SK-N-SH treated with all-trans-retinoic acid at 6 μM for 48 hours (cell line): ENCODE data around the gene NOP56.
"Not testable (repeated sequence)": the region's sequence is repeated elsewhere in the genome, so short reads cannot be mapped to it uniquely, and the experiment has no call there.

Experiments used
- ATAC-seq: fragments of 200-7000 bp; cut with Tn5 transposase; 3 replicates; pipeline ENCODE4 v1.9.1; 2020; ENCODE audit warnings: mild to moderate bottlenecking, moderate library complexity
- CSDC2 ChIP-seq: fragments of 250-450 bp; sonication (Bioruptor Pico); IDR thresholded peaks from 2 replicates; pipeline ENCODE4 v1.5.0; 2020; ENCODE audit warnings: mild to moderate bottlenecking, moderate library complexity
- ESRRG ChIP-seq: fragments of 250-450 bp; sonication (Bioruptor Pico); IDR thresholded peaks from 2 replicates; pipeline ENCODE4 v1.6.1; 2021; ENCODE audit warnings: mild to moderate bottlenecking
- ISL1 ChIP-seq: fragments of 250-450 bp; sonication (Bioruptor Pico); IDR thresholded peaks from 2 replicates; pipeline ENCODE4 v2.1.2; 2022; ENCODE audit warnings: mild to moderate bottlenecking, moderate library complexity
- OSR1 ChIP-seq: fragments of 250-450 bp; sonication (Bioruptor Pico); IDR thresholded peaks from 2 replicates; pipeline ENCODE4 v1.8.0; 2022; ENCODE audit warnings: moderate library complexity, mild to moderate bottlenecking, inconsistent platforms
- PPARA ChIP-seq: fragments of 250-450 bp; sonication (Bioruptor Pico); IDR thresholded peaks from 2 replicates; pipeline ENCODE4 v1.5.0; 2020; ENCODE audit warnings: mild to moderate bottlenecking, borderline replicate concordance
- RARB ChIP-seq: fragments of 250-450 bp; sonication (Bioruptor Pico); IDR thresholded peaks from 2 replicates; pipeline ENCODE4 v1.8.0; 2021; ENCODE audit warnings: mild to moderate bottlenecking, moderate library complexity
- SNAI2 ChIP-seq: fragments of 250-450 bp; sonication (Bioruptor Pico); IDR thresholded peaks from 2 replicates; pipeline ENCODE4 v1.5.0; 2020; ENCODE audit warnings: mild to moderate bottlenecking, moderate library complexity
- ZFP3 ChIP-seq: fragments of 250-450 bp; sonication (Bioruptor Pico); IDR thresholded peaks from 2 replicates; pipeline ENCODE4 v1.5.0; 2020; ENCODE audit warnings: mild to moderate bottlenecking, moderate library complexity
- ZNF565 ChIP-seq: fragments of 450-650 bp; formaldehyde crosslinking; conservative IDR thresholded peaks from 2 replicates; pipeline ENCODE4 v1.5.0; 2020; ENCODE audit warnings: low read depth, mild to moderate bottlenecking, moderate library complexity
- ZNF70 ChIP-seq: fragments of 450-650 bp; formaldehyde crosslinking; IDR thresholded peaks from 2 replicates; pipeline ENCODE4 v1.5.0; 2020; ENCODE audit warnings: mild to moderate bottlenecking, moderate library complexity
- TF ChIP-seq, protein P1 (sequence below): fragments of 250-450 bp; sonication (Bioruptor Pico); IDR thresholded peaks from 2 replicates; pipeline ENCODE4 v1.5.0; 2020; ENCODE audit warnings: mild to moderate bottlenecking, moderate library complexity
- TF ChIP-seq, protein P2 (sequence below): fragments of 250-450 bp; sonication (Bioruptor Pico); IDR thresholded peaks from 2 replicates; pipeline ENCODE4 v1.5.1; 2020; ENCODE audit warnings: low read depth, mild to moderate bottlenecking, moderate library complexity
- TF ChIP-seq, protein P3 (sequence below): fragments of 250-450 bp; sonication (Bioruptor Pico); IDR thresholded peaks from 2 replicates; pipeline ENCODE4 v1.5.1; 2021; ENCODE audit warnings: mild to moderate bottlenecking, moderate library complexity
- TF ChIP-seq, protein P4 (sequence below): fragments of 250-450 bp; sonication (Bioruptor Pico); IDR thresholded peaks from 2 replicates; pipeline ENCODE4 v1.8.0; 2021; ENCODE audit warnings: low read depth, mild to moderate bottlenecking, moderate library complexity, borderline replicate concordance
- TF ChIP-seq, protein P5 (sequence below): fragments of 250-450 bp; sonication (Bioruptor Pico); IDR thresholded peaks from 2 replicates; pipeline ENCODE4 v1.8.0; 2020; ENCODE audit warnings: mild to moderate bottlenecking, moderate library complexity, borderline replicate concordance

Gene NOP56

DNA sequence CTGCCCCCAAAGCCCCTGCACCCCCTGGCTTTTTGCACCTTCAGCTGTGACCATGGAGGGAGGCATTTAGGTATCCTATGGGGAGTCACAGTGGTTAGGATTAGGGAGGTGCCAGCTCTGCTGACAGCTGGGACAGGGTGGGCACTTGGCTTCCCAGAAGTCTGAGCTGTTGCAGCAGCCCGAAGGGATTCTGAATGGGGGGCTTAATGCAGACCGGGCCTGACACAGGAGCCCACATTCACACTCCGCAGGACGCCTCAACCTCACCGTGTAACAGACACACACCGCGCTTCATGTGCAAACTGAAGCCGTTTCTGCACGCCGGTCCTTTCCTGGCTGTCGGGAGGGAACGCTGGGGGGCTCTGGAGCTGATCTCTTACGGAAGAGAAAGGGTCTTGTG is 42.1 kb downstream of the NOP56 start (continued):
- TF ChIP-seq, protein P1, sequence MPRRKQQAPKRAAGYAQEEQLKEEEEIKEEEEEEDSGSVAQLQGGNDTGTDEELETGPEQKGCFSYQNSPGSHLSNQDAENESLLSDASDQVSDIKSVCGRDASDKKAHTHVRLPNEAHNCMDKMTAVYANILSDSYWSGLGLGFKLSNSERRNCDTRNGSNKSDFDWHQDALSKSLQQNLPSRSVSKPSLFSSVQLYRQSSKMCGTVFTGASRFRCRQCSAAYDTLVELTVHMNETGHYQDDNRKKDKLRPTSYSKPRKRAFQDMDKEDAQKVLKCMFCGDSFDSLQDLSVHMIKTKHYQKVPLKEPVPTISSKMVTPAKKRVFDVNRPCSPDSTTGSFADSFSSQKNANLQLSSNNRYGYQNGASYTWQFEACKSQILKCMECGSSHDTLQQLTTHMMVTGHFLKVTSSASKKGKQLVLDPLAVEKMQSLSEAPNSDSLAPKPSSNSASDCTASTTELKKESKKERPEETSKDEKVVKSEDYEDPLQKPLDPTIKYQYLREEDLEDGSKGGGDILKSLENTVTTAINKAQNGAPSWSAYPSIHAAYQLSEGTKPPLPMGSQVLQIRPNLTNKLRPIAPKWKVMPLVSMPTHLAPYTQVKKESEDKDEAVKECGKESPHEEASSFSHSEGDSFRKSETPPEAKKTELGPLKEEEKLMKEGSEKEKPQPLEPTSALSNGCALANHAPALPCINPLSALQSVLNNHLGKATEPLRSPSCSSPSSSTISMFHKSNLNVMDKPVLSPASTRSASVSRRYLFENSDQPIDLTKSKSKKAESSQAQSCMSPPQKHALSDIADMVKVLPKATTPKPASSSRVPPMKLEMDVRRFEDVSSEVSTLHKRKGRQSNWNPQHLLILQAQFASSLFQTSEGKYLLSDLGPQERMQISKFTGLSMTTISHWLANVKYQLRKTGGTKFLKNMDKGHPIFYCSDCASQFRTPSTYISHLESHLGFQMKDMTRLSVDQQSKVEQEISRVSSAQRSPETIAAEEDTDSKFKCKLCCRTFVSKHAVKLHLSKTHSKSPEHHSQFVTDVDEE: no peak
- TF ChIP-seq, protein P2, sequence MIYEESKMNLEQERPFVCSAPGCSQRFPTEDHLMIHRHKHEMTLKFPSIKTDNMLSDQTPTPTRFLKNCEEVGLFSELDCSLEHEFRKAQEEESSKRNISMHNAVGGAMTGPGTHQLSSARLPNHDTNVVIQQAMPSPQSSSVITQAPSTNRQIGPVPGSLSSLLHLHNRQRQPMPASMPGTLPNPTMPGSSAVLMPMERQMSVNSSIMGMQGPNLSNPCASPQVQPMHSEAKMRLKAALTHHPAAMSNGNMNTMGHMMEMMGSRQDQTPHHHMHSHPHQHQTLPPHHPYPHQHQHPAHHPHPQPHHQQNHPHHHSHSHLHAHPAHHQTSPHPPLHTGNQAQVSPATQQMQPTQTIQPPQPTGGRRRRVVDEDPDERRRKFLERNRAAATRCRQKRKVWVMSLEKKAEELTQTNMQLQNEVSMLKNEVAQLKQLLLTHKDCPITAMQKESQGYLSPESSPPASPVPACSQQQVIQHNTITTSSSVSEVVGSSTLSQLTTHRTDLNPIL (CRISPR knock-in tag): no peak
- TF ChIP-seq CSDC2 (CRISPR knock-in tag): no peak
- TF ChIP-seq RARB (CRISPR knock-in tag): no peak
- TF ChIP-seq PPARA (CRISPR knock-in tag): no peak
- TF ChIP-seq SNAI2: no peak
- no peak for TF ChIP-seq ZFP3 (CRISPR knock-in tag)
- TF ChIP-seq, protein P3, sequence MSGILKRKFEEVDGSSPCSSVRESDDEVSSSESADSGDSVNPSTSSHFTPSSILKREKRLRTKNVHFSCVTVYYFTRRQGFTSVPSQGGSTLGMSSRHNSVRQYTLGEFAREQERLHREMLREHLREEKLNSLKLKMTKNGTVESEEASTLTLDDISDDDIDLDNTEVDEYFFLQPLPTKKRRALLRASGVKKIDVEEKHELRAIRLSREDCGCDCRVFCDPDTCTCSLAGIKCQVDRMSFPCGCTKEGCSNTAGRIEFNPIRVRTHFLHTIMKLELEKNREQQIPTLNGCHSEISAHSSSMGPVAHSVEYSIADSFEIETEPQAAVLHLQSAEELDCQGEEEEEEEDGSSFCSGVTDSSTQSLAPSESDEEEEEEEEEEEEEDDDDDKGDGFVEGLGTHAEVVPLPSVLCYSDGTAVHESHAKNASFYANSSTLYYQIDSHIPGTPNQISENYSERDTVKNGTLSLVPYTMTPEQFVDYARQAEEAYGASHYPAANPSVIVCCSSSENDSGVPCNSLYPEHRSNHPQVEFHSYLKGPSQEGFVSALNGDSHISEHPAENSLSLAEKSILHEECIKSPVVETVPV (CRISPR knock-in tag): no peak

DNA sequence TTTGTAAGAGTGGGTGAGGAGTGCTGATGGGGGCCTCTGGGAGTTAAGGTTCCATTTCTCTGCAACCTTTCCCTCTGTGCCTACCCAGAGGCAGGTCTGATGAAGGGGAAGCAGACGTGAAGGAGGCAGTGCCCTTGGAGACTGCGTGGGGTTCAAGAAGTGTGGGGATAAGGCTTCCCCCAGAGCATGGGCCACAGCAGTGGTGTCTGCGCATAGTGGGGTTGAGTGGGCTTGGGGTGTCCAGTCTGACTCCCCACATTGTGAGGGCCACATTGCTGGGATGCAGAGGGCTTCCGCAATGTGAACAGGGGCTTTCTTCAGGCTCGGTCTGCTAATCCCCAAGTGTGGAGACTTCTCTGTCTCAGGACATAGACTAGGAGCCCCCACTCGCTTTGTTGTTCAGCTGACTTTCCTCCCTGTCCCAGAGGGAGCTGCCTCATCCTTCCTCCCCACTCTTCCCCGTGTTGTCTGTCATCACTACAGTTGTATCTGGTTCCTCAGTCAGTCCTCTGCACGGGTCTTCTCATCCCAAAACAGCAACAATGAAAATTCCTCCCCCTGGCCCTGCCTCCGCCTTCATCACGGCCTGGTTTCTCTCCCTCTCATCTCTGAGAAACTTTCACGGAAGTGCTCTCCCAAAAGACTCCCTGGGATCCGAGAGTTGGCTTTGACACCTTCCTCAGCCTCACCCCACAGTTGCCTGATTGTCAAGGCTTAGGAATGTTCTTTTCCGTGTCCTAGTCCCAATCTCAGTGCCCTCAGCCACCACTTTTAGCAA is 43.0 kb downstream of the NOP56 start:
- no peak for TF ChIP-seq SNAI2
- TF ChIP-seq, protein P4, sequence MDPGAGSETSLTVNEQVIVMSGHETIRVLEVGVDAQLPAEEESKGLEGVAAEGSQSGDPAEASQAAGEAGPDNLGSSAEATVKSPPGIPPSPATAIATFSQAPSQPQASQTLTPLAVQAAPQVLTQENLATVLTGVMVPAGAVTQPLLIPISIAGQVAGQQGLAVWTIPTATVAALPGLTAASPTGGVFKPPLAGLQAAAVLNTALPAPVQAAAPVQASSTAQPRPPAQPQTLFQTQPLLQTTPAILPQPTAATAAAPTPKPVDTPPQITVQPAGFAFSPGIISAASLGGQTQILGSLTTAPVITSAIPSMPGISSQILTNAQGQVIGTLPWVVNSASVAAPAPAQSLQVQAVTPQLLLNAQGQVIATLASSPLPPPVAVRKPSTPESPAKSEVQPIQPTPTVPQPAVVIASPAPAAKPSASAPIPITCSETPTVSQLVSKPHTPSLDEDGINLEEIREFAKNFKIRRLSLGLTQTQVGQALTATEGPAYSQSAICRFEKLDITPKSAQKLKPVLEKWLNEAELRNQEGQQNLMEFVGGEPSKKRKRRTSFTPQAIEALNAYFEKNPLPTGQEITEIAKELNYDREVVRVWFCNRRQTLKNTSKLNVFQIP (CRISPR knock-in tag): no peak
- TF ChIP-seq, protein P5, sequence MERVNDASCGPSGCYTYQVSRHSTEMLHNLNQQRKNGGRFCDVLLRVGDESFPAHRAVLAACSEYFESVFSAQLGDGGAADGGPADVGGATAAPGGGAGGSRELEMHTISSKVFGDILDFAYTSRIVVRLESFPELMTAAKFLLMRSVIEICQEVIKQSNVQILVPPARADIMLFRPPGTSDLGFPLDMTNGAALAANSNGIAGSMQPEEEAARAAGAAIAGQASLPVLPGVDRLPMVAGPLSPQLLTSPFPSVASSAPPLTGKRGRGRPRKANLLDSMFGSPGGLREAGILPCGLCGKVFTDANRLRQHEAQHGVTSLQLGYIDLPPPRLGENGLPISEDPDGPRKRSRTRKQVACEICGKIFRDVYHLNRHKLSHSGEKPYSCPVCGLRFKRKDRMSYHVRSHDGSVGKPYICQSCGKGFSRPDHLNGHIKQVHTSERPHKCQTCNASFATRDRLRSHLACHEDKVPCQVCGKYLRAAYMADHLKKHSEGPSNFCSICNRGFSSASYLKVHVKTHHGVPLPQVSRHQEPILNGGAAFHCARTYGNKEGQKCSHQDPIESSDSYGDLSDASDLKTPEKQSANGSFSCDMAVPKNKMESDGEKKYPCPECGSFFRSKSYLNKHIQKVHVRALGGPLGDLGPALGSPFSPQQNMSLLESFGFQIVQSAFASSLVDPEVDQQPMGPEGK (CRISPR knock-in tag): no peak
- TF ChIP-seq, all 23 proteins: peak for 0
- no peak for ATAC-seq

DNA sequence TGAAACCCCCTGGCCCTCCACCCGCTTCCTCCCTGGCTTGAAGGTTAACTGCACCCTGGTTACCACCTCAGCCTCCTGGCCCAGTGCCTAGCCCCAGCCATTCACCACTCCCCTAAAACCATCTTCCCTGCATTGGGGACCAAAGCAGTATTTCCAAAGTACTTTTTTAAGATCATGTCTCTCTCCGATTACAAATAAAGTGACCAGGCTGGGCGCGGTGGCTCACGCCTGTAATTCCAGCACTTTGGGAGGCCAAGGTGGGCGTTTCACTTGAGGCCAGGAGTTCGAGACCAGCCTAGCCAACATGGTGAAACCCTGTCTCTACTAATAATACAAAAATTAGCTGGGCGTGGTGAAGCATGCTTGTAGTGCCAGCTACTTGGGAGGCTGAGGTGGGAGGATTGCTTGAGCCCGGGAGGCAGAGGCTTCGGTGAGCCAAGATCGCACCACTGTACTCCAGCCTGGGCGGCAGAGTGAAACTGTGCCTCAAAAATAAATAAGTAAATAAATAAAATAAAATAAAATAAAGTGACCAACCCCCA is 43.6 kb downstream of the NOP56 start:
- ATAC-seq: not testable (repeated sequence)

DNA sequence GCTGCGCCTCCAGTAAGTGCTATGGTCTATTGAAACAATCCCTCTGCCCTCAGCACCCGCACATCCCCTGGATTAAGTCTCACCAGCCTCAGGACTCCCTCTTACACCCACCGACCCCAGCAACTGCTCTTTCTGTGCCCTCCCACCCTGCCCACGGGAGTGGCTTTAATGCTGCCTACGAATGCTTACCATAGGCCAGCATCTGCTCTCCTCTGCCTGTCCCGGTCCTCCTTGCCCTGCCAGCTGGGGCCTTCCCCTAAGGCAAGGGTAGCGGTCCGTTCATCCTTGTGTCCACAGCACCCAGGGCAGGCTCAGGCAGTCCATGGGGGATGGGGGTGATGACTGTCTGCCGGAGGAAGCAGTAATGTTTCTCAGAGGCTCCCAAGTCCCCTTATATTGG is 44.2 kb downstream of the NOP56 start:
- no peak for TF ChIP-seq OSR1
- TF ChIP-seq, all 23 proteins: peak for 0
- ATAC-seq: no peak

DNA sequence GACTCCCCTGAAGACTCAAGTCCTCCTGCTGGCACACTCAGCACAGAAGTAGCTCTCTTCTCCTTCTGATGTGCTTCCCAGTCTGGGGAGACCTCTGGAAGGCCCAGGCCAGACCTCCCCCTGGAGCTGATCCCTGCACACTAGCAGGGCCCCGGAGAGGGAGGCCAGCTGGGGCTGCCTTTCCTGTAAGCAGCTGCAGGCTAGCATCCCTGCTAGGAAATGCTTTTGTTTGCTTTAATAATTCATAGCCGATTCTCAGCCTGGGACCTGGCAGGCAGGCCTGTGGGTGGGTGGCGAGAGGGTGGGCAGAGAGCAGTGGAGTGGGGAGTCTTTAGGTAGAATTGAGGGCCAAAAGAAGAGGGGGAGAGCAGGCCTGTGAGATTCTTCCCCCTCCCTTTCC is 45.3 kb downstream of the NOP56 start:
- no peak for ATAC-seq
- TF ChIP-seq PPARA (CRISPR knock-in tag) (no peak), ISL1 (CRISPR knock-in tag) (no peak), ZNF565 (CRISPR knock-in tag) (no peak), SNAI2 (no peak), OSR1 (no peak), ZNF70 (CRISPR knock-in tag) (no peak), ESRRG (CRISPR knock-in tag) (no peak)
- TF ChIP-seq, protein P4 (CRISPR knock-in tag): no peak
- TF ChIP-seq, protein P2 (CRISPR knock-in tag): no peak
- TF ChIP-seq, protein P5 (CRISPR knock-in tag): no peak
- TF ChIP-seq, protein P3 (CRISPR knock-in tag): no peak
